ENCODE results near the gene CDON. TPM values are rescaled to one million over a fixed set of nuclear protein-coding genes. Genes with fewer than 3 reads are reported as not detected.

Gene CDON
- polyA plus RNA-seq, 3 donors: 0.01 TPM; not detected in 2

- intact Hi-C loops (cut with micrococcal nuclease): no loop called here
- Histone ChIP-seq H3K9me3 (replicated peaks in 1 of 2; ENCODE audit: control insufficient read depth in 1 of 2, insufficient read depth in 1 of 2, low read length in 2 of 2) (no peaks in the 10 kb centered on the region), H3K4me2 (replicated peaks; ENCODE audit: extremely low read depth, low read length, poor library complexity, severe bottlenecking) (no peak overlapping the region), H3K4me3 (replicated peaks in 1 of 3; ENCODE audit: low read depth in 2 of 3, low read length in 3 of 3) (no peak overlapping the region), H3K27me3 (ENCODE audit: control insufficient read depth in 2 of 2, insufficient read depth in 2 of 2, low read length in 2 of 2) (no peaks in the 10 kb centered on the region), H3K79me2 (ENCODE audit: insufficient read depth, low read length) (no peaks in the 10 kb centered on the region), H4K20me1 (ENCODE audit: insufficient read depth, low read length) (no peaks in the 10 kb centered on the region), H3K9ac (ENCODE audit: insufficient read depth, low read length, poor library complexity, severe bottlenecking) (no peak overlapping the region), H3K4me1 (ENCODE audit: control insufficient read depth in 1 of 2, insufficient read depth in 2 of 2, low read length in 2 of 2) (no peaks in the 10 kb centered on the region), H2AFZ (ENCODE audit: insufficient read depth, low read depth, low read length, poor library complexity, severe bottlenecking) (no peak overlapping the region), H3K27ac (ENCODE audit: low read depth in 1 of 2, low read length in 2 of 2) (no peak overlapping the region), H3K36me3 (replicated peaks in 1 of 2; ENCODE audit: control insufficient read depth in 1 of 2, insufficient read depth in 2 of 2, low read length in 2 of 2) (no peaks in the 10 kb centered on the region)
- TF ChIP-seq, protein P1, sequence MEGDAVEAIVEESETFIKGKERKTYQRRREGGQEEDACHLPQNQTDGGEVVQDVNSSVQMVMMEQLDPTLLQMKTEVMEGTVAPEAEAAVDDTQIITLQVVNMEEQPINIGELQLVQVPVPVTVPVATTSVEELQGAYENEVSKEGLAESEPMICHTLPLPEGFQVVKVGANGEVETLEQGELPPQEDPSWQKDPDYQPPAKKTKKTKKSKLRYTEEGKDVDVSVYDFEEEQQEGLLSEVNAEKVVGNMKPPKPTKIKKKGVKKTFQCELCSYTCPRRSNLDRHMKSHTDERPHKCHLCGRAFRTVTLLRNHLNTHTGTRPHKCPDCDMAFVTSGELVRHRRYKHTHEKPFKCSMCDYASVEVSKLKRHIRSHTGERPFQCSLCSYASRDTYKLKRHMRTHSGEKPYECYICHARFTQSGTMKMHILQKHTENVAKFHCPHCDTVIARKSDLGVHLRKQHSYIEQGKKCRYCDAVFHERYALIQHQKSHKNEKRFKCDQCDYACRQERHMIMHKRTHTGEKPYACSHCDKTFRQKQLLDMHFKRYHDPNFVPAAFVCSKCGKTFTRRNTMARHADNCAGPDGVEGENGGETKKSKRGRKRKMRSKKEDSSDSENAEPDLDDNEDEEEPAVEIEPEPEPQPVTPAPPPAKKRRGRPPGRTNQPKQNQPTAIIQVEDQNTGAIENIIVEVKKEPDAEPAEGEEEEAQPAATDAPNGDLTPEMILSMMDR (IDR thresholded peaks at IDR 0.05): no peak
- DNase-seq: no peak
- no peaks in the 10 kb centered on the region for H3K36me3 Mint-ChIP-seq
- no peak overlapping the region for H3K4me3 Mint-ChIP-seq
- H3K27ac Mint-ChIP-seq: no peak overlapping the region
- H3K27me3 Mint-ChIP-seq (ENCODE audit: low read depth in 3 of 3): peaks cover 0 to 4% (median 1%) of the 10 kb centered on the region in 3 donors
- WGBS (ENCODE audit: insufficient coverage): 100% methylated on average over 3 of the region's 6 CpGs
- peaks cover 0 to 6% (median 4%) of the 10 kb centered on the region in 7 donors for H3K9me3 Mint-ChIP-seq
- H3K4me1 Mint-ChIP-seq: no peaks in the 10 kb centered on the region
Observed at GRCh38 chr11:125959511-125959910, 103.2 kb downstream of the CDON start.

GRCh38 chr11:125958872-125959400 lies 103.7 kb downstream of the CDON start:
- Histone ChIP-seq H3K4me1 (ENCODE audit: control insufficient read depth in 1 of 2, insufficient read depth in 2 of 2, low read length in 2 of 2) (no peaks in the 10 kb centered on the region), H2AFZ (ENCODE audit: insufficient read depth, low read depth, low read length, poor library complexity, severe bottlenecking) (no peak overlapping the region), H3K9ac (ENCODE audit: insufficient read depth, low read length, poor library complexity, severe bottlenecking) (no peak overlapping the region), H3K4me2 (replicated peaks; ENCODE audit: extremely low read depth, low read length, poor library complexity, severe bottlenecking) (no peak overlapping the region), H3K9me3 (replicated peaks in 1 of 2; ENCODE audit: control insufficient read depth in 1 of 2, insufficient read depth in 1 of 2, low read length in 2 of 2) (no peaks in the 10 kb centered on the region), H4K20me1 (ENCODE audit: insufficient read depth, low read length) (no peaks in the 10 kb centered on the region), H3K79me2 (ENCODE audit: insufficient read depth, low read length) (no peaks in the 10 kb centered on the region), H3K27ac (ENCODE audit: low read depth in 1 of 2, low read length in 2 of 2) (no peak overlapping the region), H3K4me3 (replicated peaks in 1 of 3; ENCODE audit: low read depth in 2 of 3, low read length in 3 of 3) (no peak overlapping the region), H3K27me3 (ENCODE audit: control insufficient read depth in 2 of 2, insufficient read depth in 2 of 2, low read length in 2 of 2) (no peaks in the 10 kb centered on the region), H3K36me3 (replicated peaks in 1 of 2; ENCODE audit: control insufficient read depth in 1 of 2, insufficient read depth in 2 of 2, low read length in 2 of 2) (no peaks in the 10 kb centered on the region)
- Mint-ChIP-seq H3K27ac (no peak overlapping the region), H3K9me3 (peaks cover 0 to 6% (median 4%) of the 10 kb centered on the region in 7 donors), H3K4me3 (no peak overlapping the region), H3K4me1 (no peaks in the 10 kb centered on the region), H3K36me3 (no peaks in the 10 kb centered on the region), H3K27me3 (ENCODE audit: low read depth in 3 of 3) (peaks cover 0 to 4% (median 1%) of the 10 kb centered on the region in 3 donors)
- intact Hi-C loops (cut with micrococcal nuclease): no loop called here
- TF ChIP-seq, protein P1 (IDR thresholded peaks at IDR 0.05): no peak
- DNase-seq: no peak
- WGBS (ENCODE audit: insufficient coverage): 100% methylated on average over 1 of the region's 4 CpGs

All from CD14-positive monocyte (primary cell).